Activated CD8-positive, alpha-beta memory T cell treated with anti-CD3 and anti-CD28 coated beads, Interleukin-2, amount 50 U/mL, for 1 hour (primary cell): ENCODE data around the gene PNPT1.
"Not testable (repeated sequence)": the region's sequence is repeated elsewhere in the genome, so short reads cannot be mapped to it uniquely, and the experiment has no call there.

Experiments
- DNase-seq: peaks from one replicate; pipeline ENCODE4 v3.0.0-alpha.2; 2020; ENCODE audit errors: extremely low read depth

The PNPT1 gene

DNA sequence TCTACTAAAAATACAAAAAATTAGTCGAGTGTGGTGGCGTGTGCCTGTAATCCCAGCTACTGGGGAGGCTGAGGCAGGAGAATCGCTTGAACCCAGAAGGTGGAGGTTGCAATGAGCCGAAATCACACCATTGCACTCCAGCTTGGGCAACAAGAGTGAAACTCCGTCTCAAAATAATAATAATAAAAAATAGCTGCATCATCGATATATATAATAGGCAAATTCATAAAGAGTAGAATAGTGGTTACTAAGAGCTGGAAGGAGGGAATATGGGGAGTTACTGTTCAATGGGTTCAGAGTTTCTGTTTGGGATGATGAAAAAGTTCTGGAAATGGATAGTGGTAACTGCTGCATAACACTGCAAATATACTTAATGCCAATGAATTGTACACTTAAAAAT lies 96.8 kb downstream of the PNPT1 start:
- DNase-seq: not testable (repeated sequence)

DNA sequence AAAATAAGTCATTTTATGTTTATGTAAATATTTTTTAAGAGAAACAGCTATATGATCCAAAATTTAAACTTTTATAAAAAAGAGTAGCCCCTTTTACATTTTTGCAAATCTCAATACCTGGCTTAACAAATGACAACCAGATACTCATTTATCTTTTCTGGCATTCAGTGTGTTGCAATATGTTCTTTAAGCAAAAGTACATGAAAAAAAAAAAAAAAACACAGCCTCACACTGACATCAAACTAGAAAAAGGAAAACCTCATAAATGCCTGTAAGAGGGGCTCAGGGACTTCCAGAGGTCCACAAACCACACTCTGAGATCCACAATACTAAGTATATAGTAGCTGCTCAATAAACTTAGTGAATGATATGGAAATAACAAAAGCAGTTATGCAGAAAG lies 98.1 kb downstream of the PNPT1 start:
- no peak for DNase-seq

DNA sequence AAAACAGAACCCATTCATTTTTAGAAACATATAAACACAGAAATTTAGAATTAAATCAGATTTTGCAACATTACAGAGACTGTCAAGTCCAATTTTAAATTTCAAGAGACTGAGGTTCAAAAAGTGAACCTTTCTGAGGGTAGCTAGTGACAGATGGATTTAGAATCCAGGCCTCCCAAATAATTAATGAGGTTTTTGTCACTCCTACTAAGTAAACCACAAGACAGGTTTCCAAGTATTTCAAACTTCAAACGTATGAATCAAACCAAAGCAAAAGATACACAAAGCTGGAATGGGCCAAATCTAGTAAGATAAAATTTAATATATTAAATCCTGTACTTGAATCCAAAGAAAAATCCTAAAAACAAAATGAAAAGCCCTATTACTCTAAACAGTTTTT lies 101.5 kb downstream of the PNPT1 start:
- DNase-seq: no peak

DNA sequence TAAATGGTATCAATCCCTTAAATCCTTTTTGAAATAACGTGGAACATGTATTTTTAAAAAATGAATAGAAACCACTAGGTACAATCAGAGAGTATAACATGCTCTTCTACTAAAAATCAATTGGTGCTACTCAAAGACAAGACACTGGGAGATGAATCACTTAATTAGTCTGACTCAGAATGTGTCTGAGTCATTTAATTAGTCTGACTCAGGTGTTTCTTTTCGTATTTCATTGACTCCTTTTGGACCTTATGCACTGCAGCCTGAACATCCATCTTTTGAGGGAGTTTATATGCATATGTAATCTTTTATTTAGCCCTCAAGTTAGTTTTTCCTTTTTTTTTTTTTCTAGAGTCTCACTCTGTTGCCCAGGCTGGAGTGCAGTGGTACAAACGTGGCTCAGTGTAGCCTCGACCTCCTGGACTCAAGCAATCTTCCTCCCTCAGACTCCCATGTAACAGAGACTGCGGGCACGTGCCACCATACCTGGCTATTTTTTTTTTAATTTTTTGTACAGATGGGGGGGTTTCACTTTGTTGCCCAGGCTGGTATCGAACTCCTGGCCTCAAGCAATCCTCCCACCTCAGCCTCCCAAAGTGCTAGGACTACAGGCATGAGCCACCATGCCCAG lies 102.7 kb downstream of the PNPT1 start:
- DNase-seq: no peak

DNA sequence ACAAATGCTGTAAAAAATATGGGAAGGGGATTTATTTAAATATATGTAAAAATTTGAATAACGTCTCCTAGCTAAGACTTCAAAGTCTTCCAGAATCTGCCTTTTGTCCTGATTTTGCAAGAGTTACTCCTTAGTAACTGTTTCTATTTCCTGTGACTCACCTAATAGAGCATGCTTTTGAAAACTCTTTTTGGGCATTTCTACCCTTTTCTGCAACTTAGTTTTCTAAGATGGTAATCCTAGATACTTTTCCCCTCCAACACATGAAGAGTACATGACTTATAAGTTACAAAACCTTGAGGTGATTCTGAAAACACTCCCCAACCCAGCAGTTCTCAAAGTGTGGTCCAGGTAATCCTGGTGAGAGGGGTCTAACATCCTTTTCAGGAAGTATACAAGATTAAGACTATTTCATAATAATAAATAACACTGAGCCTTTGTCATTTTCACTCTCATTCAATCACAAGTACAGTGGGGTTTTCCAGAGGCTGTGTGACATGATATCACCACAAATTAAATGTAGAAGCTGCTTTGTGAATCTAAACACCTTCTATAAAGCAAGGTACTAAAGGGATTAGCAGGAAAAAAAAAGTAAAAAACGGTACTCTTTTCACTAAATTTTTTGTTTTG lies 108.1 kb downstream of the PNPT1 start:
- no peak for DNase-seq
